Measurements from ENCODE around the gene ODF2.
A peak's percentile ranks its signal among the peaks of the same experiment; 100 is the strongest.
"Not testable (repeated sequence)": the region's sequence is repeated elsewhere in the genome, so short reads cannot be mapped to it uniquely, and the experiment has no call there.

ODF2 gene

GRCh38 chr9:128504485-128505413 lies 48.9 kb downstream of the ODF2 start, which contains the start of gene GLE1:
Gene GLE1, plus strand, starts transcription at chr9:128504719. Its CDS starts 87 bp downstream, at chr9:128504806.
- TF ChIP-seq EZH2 (IDR thresholded peaks at IDR 0.05; ENCODE audit: borderline replicate concordance, low read length): no peak
- no peak for TF ChIP-seq CTCF (IDR thresholded peaks at IDR 0.05; ENCODE audit: low read length)
- peak within 1 kb of the TSS; percentile 79 for H3K4me2 ChIP-seq (ENCODE audit: low read length)
- peak within 1 kb of the TSS; percentile 91 for H3K4me3 ChIP-seq (ENCODE audit: low read depth, low read length, poor library complexity, severe bottlenecking)
- peaks cover 14% of the 10 kb centered on the region for H3K4me1 ChIP-seq (ENCODE audit: insufficient read depth, low read length, severe bottlenecking)
- peak within 1 kb of the TSS; percentile 16 for H3K27ac ChIP-seq (ENCODE audit: low read depth, low read length, poor library complexity, severe bottlenecking)
- no peaks in the 10 kb centered on the region for H4K20me1 ChIP-seq (ENCODE audit: insufficient read depth, low read length)
- H3K36me3 ChIP-seq (ENCODE audit: insufficient read depth, low read length): peaks cover 37% of the 10 kb centered on the region
- peak within 1 kb of the TSS; percentile 82 for H3K9ac ChIP-seq (ENCODE audit: low read length)
- peaks cover 16% of the 10 kb centered on the region for H3K79me2 ChIP-seq (ENCODE audit: insufficient read depth, low read length)
- H3F3A ChIP-seq (ENCODE audit: insufficient read depth, low read length): no peaks in the 10 kb centered on the region; the same call in 1 of the 2 replicates
- H3K9me2 ChIP-seq (ENCODE audit: low read depth, low read length): no peaks in the 10 kb centered on the region
- H2AFZ ChIP-seq (ENCODE audit: low read length): no peak within 1 kb of the TSS
- no peaks in the 10 kb centered on the region for H3K27me3 ChIP-seq (ENCODE audit: insufficient read depth, low read length)
- no peaks in the 10 kb centered on the region for H3K9me3 ChIP-seq (ENCODE audit: low read length)

GRCh38 chr9:128505414-128505765 lies 49.6 kb downstream of the ODF2 start:
- Histone ChIP-seq H3K9ac (ENCODE audit: low read length) (peak overlapping the region; percentile 82), H3K4me1 (ENCODE audit: insufficient read depth, low read length, severe bottlenecking) (peaks cover 14% of the 10 kb centered on the region), H3F3A (ENCODE audit: insufficient read depth, low read length) (no peaks in the 10 kb centered on the region; the same call in 1 of the 2 replicates), H3K9me3 (ENCODE audit: low read length) (no peaks in the 10 kb centered on the region), H3K9me2 (ENCODE audit: low read depth, low read length) (no peaks in the 10 kb centered on the region), H2AFZ (ENCODE audit: low read length) (no peak overlapping the region), H3K79me2 (ENCODE audit: insufficient read depth, low read length) (peaks cover 16% of the 10 kb centered on the region), H3K36me3 (ENCODE audit: insufficient read depth, low read length) (peaks cover 37% of the 10 kb centered on the region), H3K4me2 (ENCODE audit: low read length) (peak overlapping the region; percentile 79), H3K27ac (ENCODE audit: low read depth, low read length, poor library complexity, severe bottlenecking) (no peak overlapping the region), H3K4me3 (ENCODE audit: low read depth, low read length, poor library complexity, severe bottlenecking) (peak overlapping the region; percentile 91), H3K27me3 (ENCODE audit: insufficient read depth, low read length) (no peaks in the 10 kb centered on the region), H4K20me1 (ENCODE audit: insufficient read depth, low read length) (no peaks in the 10 kb centered on the region)
- TF ChIP-seq CTCF (IDR thresholded peaks at IDR 0.05; ENCODE audit: low read length) (no peak), EZH2 (IDR thresholded peaks at IDR 0.05; ENCODE audit: borderline replicate concordance, low read length) (no peak)

GRCh38 chr9:128505906-128506305 lies 50.1 kb downstream of the ODF2 start:
- peaks cover 14% of the 10 kb centered on the region for H3K4me1 ChIP-seq (ENCODE audit: insufficient read depth, low read length, severe bottlenecking)
- H2AFZ ChIP-seq (ENCODE audit: low read length); H4K20me1 ChIP-seq (ENCODE audit: insufficient read depth, low read length); H3F3A ChIP-seq (ENCODE audit: insufficient read depth, low read length); H3K27ac ChIP-seq (ENCODE audit: low read depth, low read length, poor library complexity, severe bottlenecking); H3K9me2 ChIP-seq (ENCODE audit: low read depth, low read length); H3K9me3 ChIP-seq (ENCODE audit: low read length); H3K27me3 ChIP-seq (ENCODE audit: insufficient read depth, low read length): not testable (repeated sequence)
- peaks cover 32% of the 10 kb centered on the region for H3K36me3 ChIP-seq (ENCODE audit: insufficient read depth, low read length)
- H3K4me2 ChIP-seq (ENCODE audit: low read length): peak overlapping the region; percentile 79
- peak overlapping the region; percentile 91 for H3K4me3 ChIP-seq (ENCODE audit: low read depth, low read length, poor library complexity, severe bottlenecking)
- H3K9ac ChIP-seq (ENCODE audit: low read length): peak overlapping the region; percentile 82
- H3K79me2 ChIP-seq (ENCODE audit: insufficient read depth, low read length): peaks cover 16% of the 10 kb centered on the region

Data from OCI-LY1 (cell line).